Cardiac muscle cell (in vitro differentiated cells and primary cell): Measurements from ENCODE around the gene AP4E1. TPM values are rescaled to one million over a fixed set of nuclear protein-coding genes. Genes with fewer than 3 reads are reported as not detected.
"Not testable (repeated sequence)": the region's sequence is repeated elsewhere in the genome, so short reads cannot be mapped to it uniquely, and the experiment has no call there.

Experiments
- DNase-seq, 2 donors: peaks; one replicate each; pipeline versions ENCODE4 v3.0.0 to v3.0.0-alpha.2; 2010 to 2017; ENCODE audit warnings: low read depth in 1 of 2, low spot score in 1 of 2
- H3K27ac ChIP-seq: fragments of 200-600 bp; sonication (generic); 2 replicates; pipeline ENCODE4 v1.5.1; 2016
- H3K27me3 ChIP-seq: fragments of 200-600 bp; sonication (generic); 2 replicates; pipeline ENCODE4 v1.6.0; 2016; ENCODE audit warnings: control low read depth
- H3K36me3 ChIP-seq: fragments of 200-600 bp; sonication (generic); 2 replicates; pipeline ENCODE4 v1.5.1; 2016; ENCODE audit warnings: control low read depth
- H3K4me1 ChIP-seq: fragments of 200-600 bp; sonication (generic); 2 replicates; pipeline ENCODE4 v1.8.1; 2017; ENCODE audit warnings: low read depth, mild to moderate bottlenecking, mixed run types
- H3K4me3 ChIP-seq: fragments of 200-600 bp; sonication (generic); 2 replicates; pipeline ENCODE4 v1.5.1; 2016; ENCODE audit warnings: mild to moderate bottlenecking
- H3K9me3 ChIP-seq: fragments of 200-600 bp; sonication (generic); 2 replicates; pipeline ENCODE4 v1.5.1; 2017; ENCODE audit warnings: low read depth, mild to moderate bottlenecking, control low read depth
- polyA plus RNA-seq: library from polyadenylated mRNA; unstranded; fragments of >200 nt; fragmentation: Nextera tagmentation; extraction: Ambion mirVana; gene quantifications from 2 replicates; pipeline ENCODE4 v1.2.1, GENCODE V29; 2016
- total RNA-seq: library from RNA; depleted of rRNA; stranded (reverse); fragments of >200 nt; gene quantifications from 2 replicates; pipeline ENCODE4 v1.2.3, GENCODE V29; 2016
- TF ChIP-seq, protein P1 (sequence below): IDR thresholded peaks from 2 replicates; pipeline ENCODE4 v1.5.1; 2012; ENCODE audit warnings: low read depth, mild to moderate bottlenecking, low read length

AP4E1 gene
- total and polyA plus RNA-seq, 2 experiments from 2014 or later = 6.1 to 7.3 TPM

DNA sequence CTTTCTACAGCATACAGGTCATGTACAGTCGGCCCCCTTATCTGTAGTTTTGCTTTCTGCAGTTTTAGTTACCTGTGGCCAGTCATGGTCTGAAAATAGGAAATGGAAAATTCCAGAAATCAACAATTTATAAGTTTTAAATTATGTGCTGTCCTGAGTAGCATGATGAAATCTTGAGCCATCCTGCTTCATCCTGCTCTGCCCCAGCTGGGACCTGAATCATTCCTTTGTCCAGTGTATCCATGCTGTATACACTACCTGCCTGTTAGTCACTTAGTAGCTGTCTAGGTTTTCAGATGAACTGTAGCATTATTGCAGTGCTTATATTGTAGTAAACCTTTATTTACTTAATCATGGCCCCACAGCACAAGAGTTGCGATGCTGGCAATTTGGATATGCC, 44.8 kb downstream of the AP4E1 start:
- no peak overlapping the region for H3K27ac ChIP-seq
- no peaks in the 10 kb centered on the region for H3K27me3 ChIP-seq
- peak in 1 of 2 donors; percentile 12 for DNase-seq
- H3K4me1 ChIP-seq = no peaks in the 10 kb centered on the region
- H3K36me3 ChIP-seq = peaks cover 31% of the 10 kb centered on the region
- TF ChIP-seq, protein P1, sequence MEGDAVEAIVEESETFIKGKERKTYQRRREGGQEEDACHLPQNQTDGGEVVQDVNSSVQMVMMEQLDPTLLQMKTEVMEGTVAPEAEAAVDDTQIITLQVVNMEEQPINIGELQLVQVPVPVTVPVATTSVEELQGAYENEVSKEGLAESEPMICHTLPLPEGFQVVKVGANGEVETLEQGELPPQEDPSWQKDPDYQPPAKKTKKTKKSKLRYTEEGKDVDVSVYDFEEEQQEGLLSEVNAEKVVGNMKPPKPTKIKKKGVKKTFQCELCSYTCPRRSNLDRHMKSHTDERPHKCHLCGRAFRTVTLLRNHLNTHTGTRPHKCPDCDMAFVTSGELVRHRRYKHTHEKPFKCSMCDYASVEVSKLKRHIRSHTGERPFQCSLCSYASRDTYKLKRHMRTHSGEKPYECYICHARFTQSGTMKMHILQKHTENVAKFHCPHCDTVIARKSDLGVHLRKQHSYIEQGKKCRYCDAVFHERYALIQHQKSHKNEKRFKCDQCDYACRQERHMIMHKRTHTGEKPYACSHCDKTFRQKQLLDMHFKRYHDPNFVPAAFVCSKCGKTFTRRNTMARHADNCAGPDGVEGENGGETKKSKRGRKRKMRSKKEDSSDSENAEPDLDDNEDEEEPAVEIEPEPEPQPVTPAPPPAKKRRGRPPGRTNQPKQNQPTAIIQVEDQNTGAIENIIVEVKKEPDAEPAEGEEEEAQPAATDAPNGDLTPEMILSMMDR = no peak
- no peaks in the 10 kb centered on the region for H3K9me3 ChIP-seq
- H3K4me3 ChIP-seq = no peak overlapping the region

DNA sequence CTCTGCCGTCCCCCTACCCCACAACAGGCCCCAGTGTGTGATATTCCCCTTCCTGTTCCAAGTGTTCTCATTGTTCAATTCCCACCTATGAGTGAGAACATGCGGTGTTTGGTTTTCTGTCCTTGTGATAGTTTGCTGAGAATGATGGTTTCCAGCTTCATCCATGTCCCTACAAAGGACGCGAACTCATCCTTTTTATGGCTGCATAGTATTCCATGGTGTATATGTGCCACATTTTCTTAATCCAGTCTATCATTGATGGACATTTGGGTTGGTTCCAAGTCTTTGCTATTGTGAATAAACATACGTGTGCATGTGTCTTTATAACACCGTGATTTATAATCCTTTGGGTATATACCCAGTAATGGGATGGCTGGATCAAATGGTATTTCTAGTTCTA, 46.4 kb downstream of the AP4E1 start:
- peaks cover 38% of the 10 kb centered on the region for H3K36me3 ChIP-seq
- not testable (repeated sequence) for H3K27me3 ChIP-seq

DNA sequence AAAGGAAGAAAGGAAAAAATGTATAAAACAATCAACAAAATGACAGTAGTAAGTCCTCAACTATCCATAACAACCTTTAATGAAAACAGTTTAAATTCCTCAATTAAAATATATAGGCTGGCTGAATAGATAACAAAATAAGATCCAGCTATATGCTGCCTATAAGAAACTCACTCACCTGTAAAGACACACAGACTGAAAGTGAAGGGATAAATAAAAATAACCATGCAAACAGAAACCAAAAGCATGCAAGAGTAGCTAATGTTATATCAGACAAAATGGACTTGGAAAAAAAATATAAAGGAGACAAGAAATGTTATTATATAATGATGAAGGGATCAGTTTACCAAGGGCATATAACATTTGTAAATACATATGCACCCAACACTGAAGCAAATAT, 51.2 kb downstream of the AP4E1 start:
- no peak overlapping the region for H3K27ac ChIP-seq
- TF ChIP-seq, protein P1 = no peak
- no peaks in the 10 kb centered on the region for H3K9me3 ChIP-seq
- H3K27me3 ChIP-seq = no peaks in the 10 kb centered on the region
- H3K4me1 ChIP-seq = no peaks in the 10 kb centered on the region
- H3K4me3 ChIP-seq = no peak overlapping the region
- H3K36me3 ChIP-seq = peaks cover 26% of the 10 kb centered on the region
- no peak for DNase-seq

More for the DNA sequence above, 46.4 kb downstream of the AP4E1 start:
- H3K27ac ChIP-seq, H3K4me3 ChIP-seq, DNase-seq, H3K9me3 ChIP-seq, H3K4me1 ChIP-seq: not testable (repeated sequence)

DNA sequence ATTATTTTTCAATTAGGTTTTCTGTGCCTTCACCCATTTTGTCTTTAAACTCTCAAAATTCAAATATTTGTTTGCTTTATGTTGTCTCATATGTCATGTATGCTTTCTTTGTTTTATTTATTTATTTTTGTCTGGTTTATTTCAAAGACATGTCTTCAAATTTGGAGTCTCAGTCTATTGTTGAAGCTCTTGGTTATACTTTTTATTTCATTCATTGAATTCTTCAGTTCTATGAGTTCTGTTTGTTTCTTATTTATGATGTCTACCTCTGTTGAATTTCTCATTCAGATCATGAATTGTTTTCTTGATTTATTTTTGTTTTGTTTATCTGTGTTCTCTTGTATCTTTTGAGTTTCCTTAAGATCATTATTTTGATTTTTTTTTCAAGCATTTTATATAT, 55.6 kb downstream of the AP4E1 start:
- Histone ChIP-seq H3K4me3 (no peak overlapping the region), H3K4me1 (no peaks in the 10 kb centered on the region), H3K27ac (no peak overlapping the region), H3K9me3 (no peaks in the 10 kb centered on the region), H3K36me3 (peaks cover 18% of the 10 kb centered on the region), H3K27me3 (no peaks in the 10 kb centered on the region)
- TF ChIP-seq, protein P1 = no peak
- DNase-seq = no peak

DNA sequence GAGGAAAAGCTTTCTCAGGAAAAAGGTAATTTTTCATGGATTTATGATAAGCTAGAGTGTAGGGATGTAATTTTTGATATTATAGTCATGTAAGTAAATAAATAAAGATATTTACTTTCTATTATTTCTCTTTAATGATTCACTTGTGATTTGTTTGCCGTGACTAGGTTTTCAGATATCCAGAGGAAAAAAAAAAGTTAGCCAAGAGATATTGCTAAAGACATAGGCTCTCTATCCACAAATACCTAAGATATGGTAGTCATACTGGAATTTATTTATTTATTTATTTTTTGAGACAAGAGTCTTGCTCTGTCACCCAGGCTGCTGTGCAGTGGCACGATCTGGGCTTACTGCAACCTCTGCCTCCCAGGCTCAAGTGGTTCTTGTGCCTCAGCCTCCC, 59.9 kb downstream of the AP4E1 start:
- DNase-seq = no peak
- peaks cover 4% of the 10 kb centered on the region for H3K36me3 ChIP-seq
- no peaks in the 10 kb centered on the region for H3K27me3 ChIP-seq
- H3K27ac ChIP-seq = no peak overlapping the region
- H3K4me1 ChIP-seq = no peaks in the 10 kb centered on the region
- no peaks in the 10 kb centered on the region for H3K9me3 ChIP-seq
- no peak overlapping the region for H3K4me3 ChIP-seq
- TF ChIP-seq, protein P1 = no peak

DNA sequence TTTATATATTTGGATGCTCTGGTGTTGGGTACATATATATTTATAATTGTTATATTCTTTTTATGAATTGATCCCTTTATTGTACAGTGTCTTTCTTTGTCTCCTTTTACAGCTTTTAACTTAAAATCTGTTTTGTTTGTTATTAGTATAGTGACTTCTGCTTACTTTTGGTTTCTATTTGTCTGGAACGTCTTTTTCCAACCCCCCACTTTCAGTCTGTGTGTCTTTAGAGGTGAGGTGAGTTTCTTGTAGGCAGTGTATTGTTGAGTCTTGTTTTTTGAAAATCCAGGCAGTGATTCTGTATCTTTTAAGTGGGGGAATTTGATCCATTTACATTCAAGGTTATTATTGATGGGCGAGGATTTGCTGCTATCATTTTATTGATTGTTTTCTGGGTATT, 62.0 kb downstream of the AP4E1 start:
- Histone ChIP-seq H3K4me1 (no peaks in the 10 kb centered on the region), H3K9me3 (no peaks in the 10 kb centered on the region), H3K27ac (no peak overlapping the region), H3K27me3 (no peaks in the 10 kb centered on the region), H3K4me3 (no peak overlapping the region), H3K36me3 (peaks cover 4% of the 10 kb centered on the region)
- TF ChIP-seq, protein P1 = no peak
- no peak for DNase-seq
